ENCODE results near the gene RIT1.
"Not testable (repeated sequence)": the region's sequence is repeated elsewhere in the genome, so short reads cannot be mapped to it uniquely, and the experiment has no call there.

RIT1 gene

GRCh38 chr1:155932487-155932886 is 21.3 kb upstream of the RIT1 start:
- DNase-seq = no peak

GRCh38 chr1:155932081-155932480 is 20.9 kb upstream of the RIT1 start:
- no peak for DNase-seq

DNA sequence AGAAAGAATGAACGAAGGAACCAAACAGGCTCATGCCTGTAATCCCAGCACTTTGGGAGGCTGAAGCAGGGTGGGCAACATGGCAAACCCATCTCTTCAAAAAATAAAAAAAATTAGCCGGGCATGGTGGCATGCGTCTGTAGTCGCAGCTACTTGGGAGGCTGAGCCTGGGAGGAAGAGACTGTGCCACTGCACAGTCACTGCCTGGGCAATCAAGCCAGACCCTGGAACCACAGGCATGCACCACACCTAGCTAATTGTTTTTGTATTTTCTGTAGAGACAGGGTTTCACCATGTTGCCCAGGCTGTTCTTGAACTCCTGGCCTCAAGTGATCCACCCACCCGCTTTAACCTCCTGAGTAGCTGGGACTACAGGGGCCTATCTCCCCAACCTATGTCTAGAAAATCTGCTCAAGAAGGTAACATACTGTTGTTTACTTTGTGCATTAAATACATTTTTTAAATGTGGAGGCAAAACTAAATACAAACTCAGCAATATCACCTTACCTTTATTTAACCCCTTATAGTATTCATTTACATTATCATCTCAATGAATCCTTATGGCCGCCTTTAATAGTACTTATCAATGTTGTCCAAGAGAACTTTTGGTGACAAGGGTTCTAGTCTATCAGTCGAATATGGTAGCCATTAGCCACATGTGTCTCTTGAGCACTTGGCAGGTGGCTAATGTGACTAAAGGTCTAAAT is 20.3 kb upstream of the RIT1 start:
- no peak for DNase-seq

DNA sequence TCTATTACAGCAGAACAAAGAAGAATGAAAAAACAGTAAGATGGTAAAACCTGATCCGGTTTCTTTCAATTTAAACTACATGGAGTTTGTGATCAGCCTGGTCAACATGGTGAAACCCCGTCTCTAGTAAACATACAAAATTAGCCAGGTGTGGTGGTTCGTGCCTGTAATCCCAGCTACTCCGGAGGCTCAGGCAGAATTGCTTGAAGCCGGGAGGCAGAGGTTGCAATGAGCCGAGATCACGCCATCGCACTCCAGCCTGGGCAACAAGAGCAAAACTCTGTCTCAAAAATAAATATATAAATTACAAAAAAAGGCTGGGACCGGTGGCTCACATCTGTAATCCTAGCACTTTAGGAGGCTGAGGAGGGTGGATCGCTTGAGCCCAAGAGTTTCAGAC is 19.6 kb upstream of the RIT1 start:
- not testable (repeated sequence) for DNase-seq

DNA sequence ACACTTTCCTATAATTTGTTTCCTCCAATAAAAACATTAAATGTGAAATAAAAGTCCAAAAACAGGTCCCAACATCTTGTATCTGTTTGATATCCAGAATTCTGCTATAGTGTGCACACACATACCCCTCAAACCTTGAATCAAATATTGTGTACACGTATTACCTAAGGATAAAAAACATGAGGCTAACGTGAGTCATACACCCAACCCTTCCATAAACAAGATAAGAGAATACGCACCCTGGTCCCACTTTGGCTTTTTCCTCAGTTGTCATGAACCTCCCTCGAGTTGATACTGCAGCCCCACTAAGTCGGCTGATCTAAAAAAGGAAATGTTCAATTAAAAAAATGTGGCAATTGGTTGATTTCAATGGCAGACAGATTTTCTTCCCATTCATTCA is 17.9 kb upstream of the RIT1 start:
- DNase-seq = no peak

- DNase-seq = no peak
Measured at GRCh38 chr1:155925506-155925905, 14.4 kb upstream of the RIT1 start.

DNA sequence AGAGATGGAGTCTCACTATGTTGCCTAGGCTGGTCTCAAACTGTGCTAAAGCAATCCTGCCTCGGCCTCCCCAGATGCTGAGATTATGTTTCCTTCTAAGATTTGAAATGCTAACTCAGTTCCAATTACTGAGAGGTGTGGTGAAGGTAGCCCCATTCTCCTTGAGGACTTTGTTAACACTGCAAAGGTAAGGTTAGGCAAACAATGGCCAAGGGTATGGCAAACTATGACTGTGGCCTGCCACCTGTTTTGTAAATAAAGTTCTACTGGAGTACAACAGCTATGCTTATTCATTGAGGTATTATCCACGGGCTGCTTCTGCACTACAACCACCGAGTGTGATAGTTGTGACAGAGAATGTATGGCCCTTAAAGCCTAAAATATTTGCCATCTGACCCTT is 9.6 kb upstream of the RIT1 start:
- DNase-seq = no peak

GRCh38 chr1:155919801-155920200 is 8.7 kb upstream of the RIT1 start:
- no peak for DNase-seq

GRCh38 chr1:155918660-155919059 is 7.5 kb upstream of the RIT1 start:
- DNase-seq = no peak

DNA sequence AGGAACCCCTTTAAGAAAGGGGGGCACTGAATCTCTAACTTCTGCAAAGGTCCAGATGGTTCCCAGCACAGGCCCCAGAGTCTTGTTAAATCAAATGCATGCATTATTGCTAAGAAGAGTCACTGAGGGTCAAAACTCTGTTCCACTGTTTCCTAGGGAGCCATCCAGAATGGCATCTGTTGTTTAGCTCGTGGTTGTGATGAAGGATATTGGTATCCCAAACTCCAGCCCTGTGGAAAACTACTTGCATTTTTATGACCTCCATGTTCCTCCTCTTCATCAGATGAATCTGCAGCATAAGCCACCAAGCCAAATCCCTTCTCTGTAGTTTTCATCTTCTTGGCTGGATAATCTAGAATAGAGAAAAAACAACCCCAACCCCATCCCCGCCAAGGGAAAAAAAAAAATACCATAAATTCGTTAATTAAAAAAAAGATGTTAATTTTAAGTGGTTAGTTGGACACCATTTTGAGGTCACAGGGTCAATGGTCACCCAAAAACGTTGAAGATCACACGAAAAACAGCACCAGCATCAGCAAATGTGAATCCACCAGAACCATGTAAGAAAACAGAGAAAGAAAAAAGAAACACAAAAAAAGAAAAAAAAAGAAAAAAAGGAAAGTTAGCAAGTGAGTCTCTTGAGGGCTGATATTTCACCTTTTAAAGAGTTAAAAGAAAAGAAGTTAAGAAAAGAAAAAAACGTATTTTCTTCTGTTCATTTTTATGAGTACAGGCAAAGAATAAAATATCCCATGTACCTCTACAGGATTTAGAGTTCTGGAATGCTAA is 3.0 kb upstream of the RIT1 start:
- DNase-seq = no peak

- DNase-seq = no peak
Measured at GRCh38 chr1:155912056-155912536, 947 bp upstream of the RIT1 start.

- DNase-seq = no peak
Measured at GRCh38 chr1:155910621-155911121, 478 bp downstream of the RIT1 start.

DNA sequence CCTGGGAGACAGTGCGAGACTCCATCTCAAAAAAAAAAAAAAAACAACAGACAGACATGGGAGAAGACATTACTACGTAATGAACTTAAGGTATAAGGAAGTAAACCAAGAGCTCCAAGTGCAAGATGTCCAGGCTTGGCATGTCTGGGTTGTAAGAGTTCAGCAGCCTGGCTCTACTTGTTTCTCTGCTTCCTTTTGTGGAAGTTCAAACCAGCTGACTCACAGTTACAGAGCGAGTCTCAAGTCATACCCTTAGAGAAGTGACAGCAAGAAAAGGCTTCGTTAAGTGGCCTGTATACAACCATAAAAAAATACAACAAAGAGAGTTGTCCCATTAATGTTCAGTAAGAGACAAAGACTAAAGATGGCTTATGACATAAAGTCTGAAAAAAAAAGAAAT is 1.3 kb downstream of the RIT1 start:
- peak; percentile 67 to 79 for DNase-seq

GRCh38 chr1:155904261-155904660 is 6.9 kb downstream of the RIT1 start:
- DNase-seq = no peak

- DNase-seq = no peak
Measured at GRCh38 chr1:155900161-155900560, 11.0 kb downstream of the RIT1 start.

- no peak for DNase-seq
Measured at GRCh38 chr1:155899683-155900082, 11.5 kb downstream of the RIT1 start.

DNA sequence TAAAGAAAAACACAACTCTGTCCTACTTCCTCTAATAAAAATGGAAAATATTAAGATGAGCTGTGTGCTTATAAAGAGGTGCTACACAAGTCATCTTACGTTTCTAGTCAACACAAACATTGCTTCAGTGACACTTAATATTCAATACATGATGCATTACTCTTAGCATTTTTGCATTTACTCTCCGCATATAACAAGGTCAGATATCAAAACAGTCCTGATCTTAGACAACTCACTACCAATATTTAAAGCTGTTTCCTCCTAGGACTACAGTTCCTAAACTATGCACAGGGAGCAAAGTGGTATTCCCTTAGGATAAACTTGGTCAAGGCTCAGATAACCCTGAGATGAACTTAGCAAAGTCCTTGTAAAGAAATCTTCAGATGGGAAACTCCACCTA is 12.3 kb downstream of the RIT1 start:
- no peak for DNase-seq

GRCh38 chr1:155897746-155898145 is 13.4 kb downstream of the RIT1 start:
- DNase-seq = no peak

DNA sequence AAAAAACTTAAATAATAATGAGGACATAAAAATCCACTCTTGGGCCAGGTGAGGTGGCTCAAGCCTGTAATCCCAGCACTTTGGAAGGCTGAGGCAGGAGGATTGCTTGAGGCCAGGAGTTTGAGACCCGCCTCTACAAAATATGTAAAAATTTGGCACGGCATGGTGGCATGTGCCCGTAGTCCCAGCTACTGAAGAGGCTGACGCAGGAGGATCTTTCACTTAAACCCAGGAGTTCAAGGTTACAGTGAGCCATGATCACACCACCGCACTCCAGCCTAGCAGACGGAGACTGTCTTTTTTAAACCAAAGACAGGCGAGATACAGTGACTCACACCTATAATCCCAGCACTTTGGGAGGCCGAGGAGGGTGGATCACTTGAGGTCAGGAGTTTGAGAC is 14.7 kb downstream of the RIT1 start:
- DNase-seq = not testable (repeated sequence)

- DNase-seq = not testable (repeated sequence)
Measured at GRCh38 chr1:155895617-155896016, 15.5 kb downstream of the RIT1 start.

DNA sequence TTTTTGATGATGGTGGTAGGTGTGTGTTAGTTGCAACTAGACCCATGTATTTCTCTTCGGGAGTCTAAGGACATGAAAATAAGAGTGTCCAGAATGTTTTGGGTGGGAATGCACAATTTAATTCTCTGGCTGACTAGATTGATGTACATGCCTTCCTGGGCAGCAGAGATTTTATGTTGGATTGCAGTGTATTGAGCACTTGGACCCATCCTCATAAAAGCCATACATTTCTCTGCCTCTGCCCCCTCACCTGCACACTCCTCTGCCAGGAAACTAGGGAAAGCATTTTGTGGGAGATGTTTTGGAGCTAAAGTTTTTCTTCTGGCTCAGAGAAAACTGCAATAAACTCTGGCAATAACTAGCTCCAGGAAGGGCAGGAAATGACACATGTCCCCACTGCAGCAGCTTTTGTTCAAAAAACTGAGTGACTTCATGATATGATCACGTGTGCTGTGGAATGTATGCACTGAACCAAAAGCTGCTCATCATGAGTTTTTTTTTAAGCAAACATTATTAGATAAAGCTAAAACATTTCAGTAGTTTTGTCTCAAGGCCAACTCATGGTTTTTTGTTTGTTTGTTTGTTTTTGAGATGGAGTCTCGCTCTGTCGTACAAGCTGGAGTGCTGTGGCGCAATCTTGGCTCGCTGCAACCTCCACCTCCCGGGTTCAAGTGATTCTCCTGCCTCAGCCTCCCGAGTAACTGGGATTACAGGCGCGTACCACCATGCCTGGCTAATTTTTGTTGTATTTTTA is 17.6 kb downstream of the RIT1 start:
- DNase-seq = peak; percentile 29 to 51

DNA sequence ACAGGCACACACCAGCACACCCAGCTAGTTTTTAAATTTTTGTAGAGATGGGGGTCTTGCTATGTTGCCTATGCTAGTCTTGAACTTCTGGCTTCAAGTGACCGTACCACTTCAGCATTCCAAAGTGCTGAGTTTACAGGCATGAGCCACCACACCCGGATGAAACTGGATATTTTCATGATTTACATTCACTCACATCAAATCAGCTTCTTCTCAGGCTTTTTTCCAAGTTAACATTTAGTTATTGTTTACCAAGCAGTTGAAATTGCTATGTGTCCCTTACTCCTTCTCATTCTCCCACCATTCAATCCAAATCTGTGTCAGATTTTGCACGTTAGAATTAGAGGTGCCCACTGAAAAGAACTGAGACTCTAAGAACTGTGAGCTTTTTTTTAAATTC is 18.4 kb downstream of the RIT1 start:
- DNase-seq = no peak

DNA sequence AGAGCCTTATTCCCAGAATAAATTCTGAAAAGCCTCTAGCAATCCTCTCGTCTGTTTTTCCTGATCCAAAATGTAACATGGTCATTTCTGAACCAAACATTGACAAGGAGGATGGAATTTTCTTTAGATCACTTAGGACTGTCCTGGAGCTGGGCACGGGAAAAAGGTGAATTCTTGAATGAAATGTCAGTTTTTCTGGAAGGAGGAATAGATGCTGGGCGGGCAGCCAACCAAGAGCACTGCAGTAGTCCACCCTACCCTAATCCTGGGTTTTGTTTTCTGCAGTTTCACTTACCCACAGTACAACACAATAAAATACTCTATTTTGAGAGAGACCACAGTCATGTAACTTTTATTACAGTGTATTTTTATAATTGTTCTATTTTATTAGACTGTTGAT is 20.9 kb downstream of the RIT1 start:
- no peak for DNase-seq

Measured in AML-193 (cell line).